ENCODE data around the gene MBD2.

MBD2 gene

GRCh38 chr18:54197747-54198411, 26.6 kb downstream of the MBD2 start:
- DNase-seq (ENCODE audit: low read depth), result no peak

- DNase-seq (ENCODE audit: low read depth), result no peak
Observed at GRCh38 chr18:54193786-54194185, 30.7 kb downstream of the MBD2 start.

- no peak for DNase-seq (ENCODE audit: low read depth)
Observed at GRCh38 chr18:54192900-54193299, 31.6 kb downstream of the MBD2 start.

- no peak for DNase-seq (ENCODE audit: low read depth)
Observed at GRCh38 chr18:54192415-54192814, 32.1 kb downstream of the MBD2 start.

- no peak for DNase-seq (ENCODE audit: low read depth)
Observed at GRCh38 chr18:54191352-54191751, 33.1 kb downstream of the MBD2 start.

GRCh38 chr18:54187372-54187771, 37.1 kb downstream of the MBD2 start:
- no peak for DNase-seq (ENCODE audit: low read depth)

- DNase-seq (ENCODE audit: low read depth), result no peak
Observed at GRCh38 chr18:54184836-54185235, 39.6 kb downstream of the MBD2 start.

GRCh38 chr18:54183390-54183789, 41.1 kb downstream of the MBD2 start:
- DNase-seq (ENCODE audit: low read depth), result no peak

GRCh38 chr18:54181856-54182602, 42.4 kb downstream of the MBD2 start:
- DNase-seq (ENCODE audit: low read depth), result no peak

GRCh38 chr18:54173980-54174630, 50.4 kb downstream of the MBD2 start:
- no peak for DNase-seq (ENCODE audit: low read depth)

GRCh38 chr18:54173250-54173649, 51.2 kb downstream of the MBD2 start:
- no peak for DNase-seq (ENCODE audit: low read depth)

GRCh38 chr18:54169431-54170403, 54.8 kb downstream of the MBD2 start:
- no peak for DNase-seq (ENCODE audit: low read depth)

GRCh38 chr18:54165450-54165849, 59.0 kb downstream of the MBD2 start:
- no peak for DNase-seq (ENCODE audit: low read depth)

- no peak for DNase-seq (ENCODE audit: low read depth)
Observed at GRCh38 chr18:54163453-54163852, 61.0 kb downstream of the MBD2 start.

GRCh38 chr18:54162431-54162830, 62.0 kb downstream of the MBD2 start:
- DNase-seq (ENCODE audit: low read depth), result no peak

GRCh38 chr18:54161267-54161666, 63.2 kb downstream of the MBD2 start:
- no peak for DNase-seq (ENCODE audit: low read depth)

GRCh38 chr18:54159906-54160305, 64.6 kb downstream of the MBD2 start:
- no peak for DNase-seq (ENCODE audit: low read depth)

GRCh38 chr18:54157646-54158385, 66.7 kb downstream of the MBD2 start:
- DNase-seq (ENCODE audit: low read depth), result no peak

GRCh38 chr18:54155412-54155811, 69.1 kb downstream of the MBD2 start:
- no peak for DNase-seq (ENCODE audit: low read depth)

GRCh38 chr18:54154231-54154630, 70.2 kb downstream of the MBD2 start:
- DNase-seq (ENCODE audit: low read depth), result no peak

- DNase-seq (ENCODE audit: low read depth), result no peak
Observed at GRCh38 chr18:54151376-54151775, 73.1 kb downstream of the MBD2 start.
